Upper lobe of left lung (tissue), 4 donors: ENCODE data around the gene SPRR2A.

Source experiments
- EP300 ChIP-seq, 4 donors: sonication (generic); formaldehyde crosslinking; IDR thresholded peaks; one replicate each; pipeline ENCODE4 v1.5.1; 2017; ENCODE audit warnings: antibody characterized with exemption in 4 of 4, control low read depth in 2 of 4
- POLR2A ChIP-seq, 4 donors: fragments of 450-650 bp; IDR thresholded peaks; one replicate each; pipeline ENCODE4 v1.5.1; 2016 to 2017; ENCODE audit warnings: antibody characterized with exemption in 4 of 4, mild to moderate bottlenecking in 2 of 4
- POLR2AphosphoS5 ChIP-seq, 2 donors: sonication (generic); formaldehyde crosslinking; IDR thresholded peaks; one replicate each; pipeline ENCODE4 v1.5.1; 2017; ENCODE audit warnings: antibody characterized with exemption in 2 of 2
- TF ChIP-seq, protein P1 (sequence below), 6 experiments: fragments of 450-650 bp in 4 of 6; fragments of 200-600 bp in 2 of 6; sonication (generic) in 2 of 6; IDR thresholded peaks; one replicate each; pipeline ENCODE4 v1.5.1; 2016 to 2019; ENCODE audit warnings: antibody characterized with exemption in 6 of 6

DNA sequence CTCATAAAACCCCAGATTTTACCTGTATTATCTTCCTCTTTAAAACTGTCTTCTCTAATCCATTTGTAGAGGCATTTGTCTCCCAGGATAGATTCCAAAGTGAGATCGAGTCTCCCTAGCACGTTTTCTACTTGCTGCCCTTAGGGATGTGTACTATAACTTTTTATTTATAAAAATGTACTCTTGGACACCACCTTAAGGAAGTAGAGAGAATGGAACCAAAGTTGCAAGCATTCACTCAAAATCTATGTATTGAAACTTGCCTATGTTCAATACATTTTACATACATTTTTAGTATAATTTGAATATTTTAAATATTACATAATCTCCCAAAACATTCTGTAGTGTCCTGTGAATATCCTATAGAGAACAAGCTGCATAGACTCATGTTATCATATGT lies 842 bp upstream of the SPRR2A start:
- TF ChIP-seq POLR2AphosphoS5 (IDR thresholded peaks at IDR 0.05) (no peak), POLR2A (IDR thresholded peaks at IDR 0.05) (no peak), EP300 (IDR thresholded peaks at IDR 0.05) (no peak)
- TF ChIP-seq, protein P1, sequence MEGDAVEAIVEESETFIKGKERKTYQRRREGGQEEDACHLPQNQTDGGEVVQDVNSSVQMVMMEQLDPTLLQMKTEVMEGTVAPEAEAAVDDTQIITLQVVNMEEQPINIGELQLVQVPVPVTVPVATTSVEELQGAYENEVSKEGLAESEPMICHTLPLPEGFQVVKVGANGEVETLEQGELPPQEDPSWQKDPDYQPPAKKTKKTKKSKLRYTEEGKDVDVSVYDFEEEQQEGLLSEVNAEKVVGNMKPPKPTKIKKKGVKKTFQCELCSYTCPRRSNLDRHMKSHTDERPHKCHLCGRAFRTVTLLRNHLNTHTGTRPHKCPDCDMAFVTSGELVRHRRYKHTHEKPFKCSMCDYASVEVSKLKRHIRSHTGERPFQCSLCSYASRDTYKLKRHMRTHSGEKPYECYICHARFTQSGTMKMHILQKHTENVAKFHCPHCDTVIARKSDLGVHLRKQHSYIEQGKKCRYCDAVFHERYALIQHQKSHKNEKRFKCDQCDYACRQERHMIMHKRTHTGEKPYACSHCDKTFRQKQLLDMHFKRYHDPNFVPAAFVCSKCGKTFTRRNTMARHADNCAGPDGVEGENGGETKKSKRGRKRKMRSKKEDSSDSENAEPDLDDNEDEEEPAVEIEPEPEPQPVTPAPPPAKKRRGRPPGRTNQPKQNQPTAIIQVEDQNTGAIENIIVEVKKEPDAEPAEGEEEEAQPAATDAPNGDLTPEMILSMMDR (IDR thresholded peaks at IDR 0.05) = no peak
